GM19023 (cell line): Measurements from ENCODE around the gene OR4F6.
"Not testable (repeated sequence)": the region's sequence is repeated elsewhere in the genome, so short reads cannot be mapped to it uniquely, and the experiment has no call there.

ENCODE experiments used
- ATAC-seq: cut with Tn5 transposase; IDR thresholded peaks from one replicate; pipeline ENCODE4 v1.9.1; 2021; ENCODE audit warnings: mild to moderate bottlenecking, moderate library complexity; ENCODE audit not compliant: unreplicated experiment

Gene OR4F6

GRCh38 chr15:101803209-101803608 lies at the start of gene OR4F6:
Gene OR4F6 (plus strand): TSS chr15:101803509. CDS start chr15:101805720, 2,211 bp downstream.
- ATAC-seq = no peak

GRCh38 chr15:101764669-101765339 lies 38.5 kb upstream of the OR4F6 start:
- ATAC-seq = not testable (repeated sequence)

- not testable (repeated sequence) for ATAC-seq
Measured at GRCh38 chr15:101765340-101765671, 38.0 kb upstream of the OR4F6 start.

GRCh38 chr15:101765772-101766456 lies 37.4 kb upstream of the OR4F6 start:
- ATAC-seq = no peak

- ATAC-seq = not testable (repeated sequence)
Measured at GRCh38 chr15:101767083-101767640, 36.1 kb upstream of the OR4F6 start.

- no peak for ATAC-seq
Measured at GRCh38 chr15:101772921-101773320, 30.4 kb upstream of the OR4F6 start.

GRCh38 chr15:101773496-101774100 lies 29.7 kb upstream of the OR4F6 start:
- ATAC-seq = no peak

GRCh38 chr15:101775136-101775535 lies 28.2 kb upstream of the OR4F6 start:
- no peak for ATAC-seq

- ATAC-seq = not testable (repeated sequence)
Measured at GRCh38 chr15:101778576-101778975, 24.7 kb upstream of the OR4F6 start.

- ATAC-seq = not testable (repeated sequence)
Measured at GRCh38 chr15:101780225-101780624, 23.1 kb upstream of the OR4F6 start.

GRCh38 chr15:101781928-101782327 lies 21.4 kb upstream of the OR4F6 start:
- ATAC-seq = no peak

GRCh38 chr15:101784644-101785043 lies 18.7 kb upstream of the OR4F6 start:
- ATAC-seq = no peak

- ATAC-seq = not testable (repeated sequence)
Measured at GRCh38 chr15:101786422-101786821, 16.9 kb upstream of the OR4F6 start.

- not testable (repeated sequence) for ATAC-seq
Measured at GRCh38 chr15:101788001-101788400, 15.3 kb upstream of the OR4F6 start.

- ATAC-seq = not testable (repeated sequence)
Measured at GRCh38 chr15:101788503-101789269, 14.6 kb upstream of the OR4F6 start.

- not testable (repeated sequence) for ATAC-seq
Measured at GRCh38 chr15:101790748-101791147, 12.6 kb upstream of the OR4F6 start.

- not testable (repeated sequence) for ATAC-seq
Measured at GRCh38 chr15:101793981-101794380, 9.3 kb upstream of the OR4F6 start.

GRCh38 chr15:101795455-101795854 lies 7.9 kb upstream of the OR4F6 start:
- ATAC-seq = no peak

- ATAC-seq = no peak
Measured at GRCh38 chr15:101799665-101800064, 3.6 kb upstream of the OR4F6 start.

- ATAC-seq = no peak
Measured at GRCh38 chr15:101801048-101801447, 2.3 kb upstream of the OR4F6 start.

- ATAC-seq = no peak
Measured at GRCh38 chr15:101803676-101804075, 367 bp downstream of the OR4F6 start.
